Posterior vena cava (tissue), 2 donors: ENCODE measurements around the gene FKBP1B. TPM values are rescaled to one million over a fixed set of nuclear protein-coding genes. Genes with fewer than 3 reads are reported as not detected.
A peak's percentile ranks its signal among the peaks of the same experiment; 100 is the strongest.

Source experiments
- DNase-seq: peaks from one replicate; pipeline ENCODE4 v3.0.0-alpha.2; 2020; ENCODE audit warnings: low spot score
- intact Hi-C, 2 donors: fragments of 100-400 bp; cut with DNase I; formaldehyde crosslinking; loops; one replicate each; pipeline versions ENCODE4 v1.14.1 to v1.14.2; 2022 to 2023
- total RNA-seq, 2 donors: library from RNA; stranded (reverse); fragmentation: NEBNext Ultra II Directional; extraction: Animal tissue kit (Norgen Biotek cat#: 25700); gene quantifications; one replicate each; pipeline ENCODE4 v1.2.1, GENCODE V29; 2021
- donor health status: DM: yes; HTN: yes; CAD: no.
- donor health status: DM: yes; HTN: yes; CAD: no.

The FKBP1B gene
- total RNA-seq, 2 donors from 2014 or later, result 3.9 to 5.9 TPM

- DNase-seq, result no peak
- intact Hi-C loops, result no loop called here
These were observed 3.4 kb downstream of the FKBP1B start for GRCh38 chr2:24052951-24053350.

DNA sequence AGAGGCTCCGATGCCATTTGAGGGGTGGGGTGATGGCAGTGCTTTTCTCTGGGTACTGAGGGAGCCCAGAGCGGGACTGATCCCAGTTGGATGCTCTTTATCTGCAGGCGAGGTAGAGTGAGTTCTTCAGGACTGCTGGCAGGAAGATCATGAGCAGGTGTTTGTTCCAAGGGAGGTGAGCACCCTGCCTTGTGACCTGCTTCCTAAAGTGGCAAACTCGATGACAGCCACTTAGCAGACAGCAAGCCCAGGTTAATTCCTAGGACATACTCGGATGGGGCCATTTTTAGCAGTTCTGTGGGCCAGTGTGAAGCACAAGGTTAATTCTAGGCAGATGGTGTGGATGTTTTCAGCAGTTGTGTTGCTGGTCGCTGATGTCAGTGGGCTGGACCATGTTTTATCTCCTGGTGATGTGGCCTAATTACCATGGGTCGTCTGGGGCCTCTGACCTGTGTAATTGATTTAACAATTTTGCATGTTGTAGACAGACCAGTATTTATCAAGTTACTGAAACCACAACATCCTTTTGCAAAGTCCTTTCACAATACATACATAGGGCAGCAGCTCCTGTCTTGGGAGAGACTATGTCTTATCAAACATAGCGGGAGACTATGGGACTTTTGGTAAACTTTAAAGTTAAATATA lies 4.9 kb downstream of the FKBP1B start:
- DNase-seq, result no peak
- intact Hi-C loops, result loop anchor here in 1 of 2 donors (1.0 kb wide), 1 partner anchor 46 kb away; no protein-coding TSS in a partner anchor

GRCh38 chr2:24055750-24056149 lies 6.2 kb downstream of the FKBP1B start:
- intact Hi-C loops, result no loop called here
- no peak for DNase-seq

DNA sequence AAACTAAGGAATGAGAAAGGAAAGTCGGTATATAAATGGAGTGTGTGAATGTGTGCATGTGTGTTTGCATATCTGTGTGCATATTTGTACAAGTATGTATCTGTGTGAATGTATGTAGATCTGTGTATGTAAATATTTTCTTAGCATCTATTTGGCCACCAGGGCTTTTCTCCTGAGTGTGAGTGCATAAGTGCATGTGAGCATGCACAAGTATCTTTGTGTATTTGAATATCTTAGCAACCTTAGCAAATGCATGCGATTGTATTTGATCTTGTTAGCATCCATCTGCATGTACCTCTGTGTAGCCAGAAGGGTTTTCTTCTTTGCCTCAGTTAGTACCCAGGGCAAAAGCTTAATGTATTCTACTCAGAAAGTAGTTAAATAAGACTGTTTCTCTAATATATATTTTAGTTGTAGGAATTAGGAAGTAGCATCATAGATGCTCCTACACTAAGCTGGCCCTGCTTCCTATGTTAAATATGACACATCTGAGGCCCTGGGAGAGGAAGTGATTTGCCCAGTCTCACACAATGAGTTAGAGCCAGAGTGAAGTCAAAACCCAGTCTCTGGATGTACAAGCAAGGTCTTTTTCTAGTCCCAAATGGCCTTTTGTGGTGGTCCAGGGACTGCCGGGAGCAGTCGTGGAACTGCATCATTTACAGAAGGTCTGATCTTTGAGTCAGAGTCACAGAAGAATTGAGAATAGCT lies 9.2 kb downstream of the FKBP1B start:
- intact Hi-C loops, result no loop called here
- no peak for DNase-seq

GRCh38 chr2:24065341-24065740 lies 15.8 kb downstream of the FKBP1B start:
- DNase-seq, result no peak
- intact Hi-C loops, result no loop called here

- intact Hi-C loops, result no loop called here
- no peak for DNase-seq
These were observed 22.7 kb downstream of the FKBP1B start for GRCh38 chr2:24072259-24072658.

DNA sequence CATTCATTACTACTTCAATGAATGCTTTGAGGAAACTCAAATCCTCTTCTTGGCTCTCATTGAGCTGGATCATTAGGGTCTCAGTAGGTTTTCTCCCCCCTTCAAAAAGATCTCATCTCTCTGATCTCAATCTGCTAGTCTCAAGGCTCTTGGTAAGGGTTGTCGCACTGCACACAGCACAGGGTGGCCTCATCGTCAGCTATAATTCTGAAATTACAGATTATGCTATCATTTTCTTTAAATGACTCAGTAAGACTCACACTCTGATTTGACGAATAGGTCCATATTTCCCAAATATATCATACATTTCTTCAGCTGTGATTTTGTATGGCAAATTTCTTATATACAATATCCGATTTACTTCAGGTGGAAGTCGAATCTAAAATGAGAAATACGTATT lies 24.3 kb downstream of the FKBP1B start:
- DNase-seq, result no peak
- intact Hi-C loops, result no loop called here

DNA sequence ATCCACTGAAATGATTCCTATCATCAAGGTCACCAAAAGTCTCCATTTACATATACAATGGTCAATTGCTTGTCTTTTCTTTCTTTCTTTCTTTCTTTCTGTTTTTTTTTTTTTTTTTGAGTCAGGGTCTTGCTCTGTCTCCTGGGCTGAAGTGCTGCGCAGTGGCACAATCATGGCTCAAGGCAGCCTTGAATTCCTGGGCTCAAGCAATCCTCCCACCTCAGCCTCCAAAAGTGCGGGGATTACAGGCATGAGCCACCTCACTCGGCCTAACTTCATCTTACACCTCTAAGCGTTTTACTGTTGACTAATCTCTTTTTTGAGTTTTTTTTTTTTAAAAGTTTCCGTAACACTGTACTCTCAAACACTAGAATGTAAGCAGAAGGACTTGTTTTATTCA lies 25.7 kb downstream of the FKBP1B start:
- no peak for DNase-seq
- intact Hi-C loops, result no loop called here

DNA sequence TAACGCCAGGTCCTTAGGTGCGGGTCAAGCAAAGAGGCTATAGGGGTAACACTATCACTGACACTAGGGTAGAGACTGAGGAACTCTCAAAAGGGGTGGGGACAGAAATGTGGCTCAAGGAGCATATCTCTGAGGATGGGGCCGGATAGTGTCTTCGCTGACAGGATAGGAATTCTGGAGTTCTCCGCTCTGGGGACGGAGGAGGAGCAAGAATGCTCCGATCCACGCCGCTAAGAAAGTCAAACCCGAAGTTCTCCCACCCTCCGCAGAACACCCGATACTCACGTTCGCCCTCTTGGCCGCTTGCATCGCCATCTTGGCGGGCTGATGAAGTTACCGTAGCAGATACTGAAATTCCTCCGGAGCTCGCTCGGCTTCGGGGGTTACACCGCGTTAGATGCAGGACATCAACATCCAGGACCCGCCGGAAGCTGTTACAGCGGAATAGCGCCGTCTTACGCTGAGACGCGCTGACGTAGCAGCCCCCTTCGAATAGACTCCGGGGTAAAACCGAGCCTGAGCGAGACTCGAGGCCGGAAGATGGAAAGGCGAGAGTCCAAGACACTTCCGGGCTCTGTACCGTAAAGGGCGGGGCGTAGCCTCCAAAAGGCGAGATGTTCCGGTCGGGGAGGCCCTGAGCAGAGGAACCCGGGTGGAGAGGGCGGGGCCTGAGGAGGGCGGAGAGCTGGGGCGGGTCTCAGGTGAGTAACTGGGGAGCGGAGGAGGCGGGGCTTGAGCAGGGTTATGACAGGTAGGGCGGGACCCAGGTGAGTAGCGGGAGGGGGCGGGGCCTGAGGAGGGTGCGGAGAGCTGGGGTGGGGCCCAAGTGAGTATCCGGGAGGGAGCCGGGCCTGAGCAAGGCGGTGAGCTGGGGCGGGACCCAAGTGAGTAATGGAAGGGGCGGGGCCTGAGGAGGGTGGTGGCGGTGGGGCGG lies 26.6 kb downstream of the FKBP1B start, which contains the start of gene SF3B6:
TSS of gene SF3B6 (minus strand) at position 412 of the 934 bp plus-strand sequence. CDS start at position 315, 97 bp downstream.
- intact Hi-C loops, result no loop called here
- DNase-seq, result peak; percentile 99

- intact Hi-C loops, result no loop called here
- peak; percentile 85 for DNase-seq
These were observed 27.5 kb downstream of the FKBP1B start for GRCh38 chr2:24076849-24077534.

DNA sequence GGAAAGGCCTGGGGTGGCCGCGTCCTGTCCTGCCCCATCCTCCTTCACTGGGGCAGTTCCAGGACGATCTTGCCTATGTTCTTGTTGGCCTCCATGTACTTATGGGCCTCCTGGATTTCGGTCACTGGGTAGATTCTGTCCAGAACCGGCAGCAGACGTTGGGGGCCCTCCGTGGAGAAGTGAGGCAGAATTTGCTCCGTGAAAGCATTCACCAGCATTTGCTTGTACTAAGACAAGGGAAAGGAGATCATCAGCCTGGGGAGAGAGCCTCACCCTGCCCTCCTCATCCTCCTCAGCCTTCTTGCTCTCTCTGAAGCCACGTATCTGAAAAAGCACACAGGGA lies 28.0 kb downstream of the FKBP1B start:
- intact Hi-C loops, result no loop called here

DNA sequence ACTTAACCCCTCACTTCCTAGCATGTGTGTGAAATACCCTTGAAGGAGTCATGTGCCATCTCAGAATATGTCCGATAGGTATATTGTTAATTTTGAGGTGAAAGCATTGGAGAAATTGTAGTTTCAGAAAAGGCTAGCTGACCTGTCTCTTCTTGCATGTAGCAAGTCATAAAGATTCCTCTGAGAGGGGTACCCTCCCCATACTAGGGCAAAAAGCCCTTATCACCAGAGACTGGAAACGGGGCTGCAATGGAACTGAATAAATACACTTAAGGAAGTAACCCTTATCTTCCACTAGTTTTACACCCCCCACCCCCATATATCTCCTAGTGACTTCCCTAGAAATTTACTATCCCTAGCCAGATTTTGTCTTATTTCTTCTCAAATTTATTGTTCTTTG lies 28.3 kb downstream of the FKBP1B start:
- intact Hi-C loops, result no loop called here
- DNase-seq, result no peak

More for the DNA sequence above, 28.0 kb downstream of the FKBP1B start:
- no peak for DNase-seq

DNA sequence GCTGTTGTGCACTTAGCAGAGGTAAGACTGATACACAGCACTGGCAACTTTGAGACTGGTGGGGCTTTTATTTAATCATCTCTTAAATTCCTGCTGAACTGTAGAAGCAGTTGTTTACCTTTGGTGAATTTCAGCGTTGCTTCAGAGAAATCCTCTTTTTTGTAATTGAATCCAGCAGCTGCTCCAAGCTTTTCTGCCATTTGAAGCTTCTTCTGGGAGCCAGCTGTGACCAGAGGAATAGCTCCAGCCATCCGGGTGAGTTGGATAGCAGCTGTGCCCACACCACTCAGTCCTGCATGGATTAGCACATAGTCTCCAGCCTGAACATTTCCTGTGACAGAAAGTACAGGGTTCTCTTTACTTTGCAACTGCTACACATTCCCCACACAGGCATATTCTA lies 31.2 kb downstream of the FKBP1B start:
- DNase-seq, result no peak
- intact Hi-C loops, result loop anchor here in 1 of 2 donors (10.0 kb wide), 1 partner anchor 156 kb away; the partner anchor contains the start of gene ATAD2B

DNA sequence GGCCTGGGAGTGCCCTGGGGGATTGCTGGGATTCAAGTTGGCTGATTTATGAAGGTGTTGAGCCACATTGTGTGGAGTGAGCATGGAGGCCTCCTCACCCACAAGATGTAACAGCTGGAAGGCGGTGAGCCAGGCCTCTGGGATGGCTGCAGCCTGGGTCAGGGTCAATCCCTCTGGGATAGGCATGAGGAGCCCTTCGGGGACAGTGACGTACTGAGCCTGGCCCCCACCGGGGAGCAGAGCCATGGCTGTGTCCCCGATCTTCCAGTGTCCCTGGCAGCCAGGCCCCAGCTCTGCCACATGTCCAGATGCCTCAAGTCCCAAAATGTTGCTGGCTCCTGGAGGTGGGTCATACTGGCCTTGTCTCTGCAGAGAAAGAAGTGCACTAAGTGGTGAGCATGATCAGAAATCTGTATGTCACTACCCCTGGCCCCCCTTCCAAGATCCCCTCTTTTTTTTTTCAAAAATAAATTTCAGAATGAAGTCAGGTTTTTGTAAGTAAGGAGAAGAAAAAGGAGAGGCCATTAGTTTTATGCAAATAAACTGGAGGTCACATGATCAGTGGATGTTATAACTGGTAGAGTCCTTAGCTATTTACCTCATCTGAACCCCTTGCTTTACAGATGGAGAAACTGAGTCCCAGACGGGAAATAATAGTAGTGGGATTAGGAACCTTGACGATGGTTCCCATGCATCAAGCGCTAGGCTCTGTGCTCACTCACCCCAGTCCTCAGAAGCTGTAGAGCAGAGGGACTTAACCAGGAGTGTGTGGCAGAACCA lies 33.4 kb downstream of the FKBP1B start:
- intact Hi-C loops, result loop anchor here in 1 of 2 donors (10.0 kb wide), 1 partner anchor 158 kb away; the partner anchor contains the start of gene ATAD2B
- no peak for DNase-seq

DNA sequence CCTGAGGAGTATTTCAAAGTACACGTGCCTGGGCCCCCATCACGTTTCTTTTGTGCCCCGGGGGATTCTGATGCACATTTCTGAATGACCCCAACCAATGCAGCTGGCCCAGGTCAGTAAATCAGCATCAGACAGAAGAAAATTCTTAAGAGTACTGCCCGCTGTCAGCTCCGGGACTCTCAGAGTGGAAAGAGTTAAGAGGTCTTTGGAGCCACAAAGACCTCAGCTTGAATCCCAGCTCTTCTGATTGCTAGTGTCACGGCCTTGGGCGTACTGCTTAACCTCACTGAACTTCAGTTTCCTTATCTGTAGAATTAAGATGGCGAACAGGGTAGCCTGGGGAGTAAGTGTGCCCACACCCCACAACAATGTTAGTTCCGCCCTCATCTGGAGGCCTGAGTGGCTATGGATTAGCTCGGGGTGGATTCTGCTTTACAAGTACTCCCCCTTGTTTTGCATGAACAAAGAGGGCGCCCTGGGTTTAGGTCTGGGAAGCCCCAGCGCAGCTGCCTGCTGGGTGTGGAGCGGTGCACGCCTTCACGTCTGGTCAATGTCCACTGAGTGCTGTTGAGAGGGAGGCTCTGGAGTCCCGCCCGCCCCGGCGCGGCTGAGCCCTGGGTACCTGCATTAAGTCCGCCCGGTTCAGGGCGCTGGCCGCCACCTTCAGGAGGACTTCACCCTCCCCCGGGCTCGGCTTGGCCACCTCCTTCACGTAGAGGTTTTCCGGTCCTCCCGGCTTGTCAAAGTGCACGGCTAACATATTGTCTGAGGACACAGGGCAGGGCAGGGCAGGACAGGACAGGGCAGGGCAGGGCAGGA lies 34.2 kb downstream of the FKBP1B start:
- intact Hi-C loops, result loop anchor here in 1 of 2 donors (10.0 kb wide), 1 partner anchor 159 kb away; the partner anchor contains the start of gene ATAD2B
- DNase-seq, result no peak

DNA sequence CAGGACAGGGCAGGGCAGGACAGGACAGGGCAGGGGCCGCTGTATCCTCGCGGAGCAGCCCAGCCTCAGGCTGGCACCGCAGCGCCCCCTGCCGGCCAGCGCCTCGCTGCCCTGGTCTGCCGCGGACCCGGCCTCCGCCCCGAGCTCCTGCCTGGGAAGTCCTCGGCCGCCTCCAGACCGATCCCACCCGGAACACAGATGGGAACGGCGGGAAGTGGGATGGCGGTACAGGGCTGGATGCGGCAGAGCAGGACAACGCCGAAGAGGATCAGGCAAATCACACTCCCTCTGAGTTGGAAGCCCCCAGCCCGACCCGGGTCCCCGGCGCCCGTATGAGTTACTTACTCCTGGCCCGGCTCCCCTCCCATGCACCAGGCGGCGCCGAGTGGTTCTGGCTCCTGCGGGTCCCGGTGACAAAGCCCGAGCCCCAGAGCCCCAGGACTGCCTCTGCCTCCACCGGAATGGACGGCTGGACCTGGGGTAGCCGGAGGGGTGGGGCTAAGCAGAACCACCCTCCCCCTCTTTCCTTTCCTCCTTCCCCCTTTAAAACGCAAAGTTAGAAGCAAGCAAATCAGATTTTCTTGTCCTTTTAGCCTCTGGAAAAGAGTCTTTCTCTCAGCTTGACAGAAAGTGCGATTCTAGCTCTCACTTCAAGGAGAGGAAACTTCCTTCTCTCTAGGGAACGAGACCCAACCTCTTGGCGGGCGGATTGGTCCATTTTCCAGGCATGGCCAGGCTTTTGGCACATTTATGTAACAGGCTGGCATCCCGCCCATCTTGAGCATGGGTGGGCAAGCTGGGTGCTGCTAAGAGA lies 35.1 kb downstream of the FKBP1B start, which contains the start of gene TP53I3:
TSS of gene TP53I3 (minus strand) at position 449 of the 814 bp plus-strand sequence. CDS start 508 bp downstream, outside the sequence.
- intact Hi-C loops, result loop anchor here in 1 of 2 donors (10.0 kb wide), 1 partner anchor 160 kb away; the partner anchor contains the start of gene ATAD2B
- peak; percentile 97 for DNase-seq

- intact Hi-C loops, result loop anchor here in 1 of 2 donors (10.0 kb wide), 1 partner anchor 160 kb away; the partner anchor contains the start of gene ATAD2B
These were observed 35.6 kb downstream of the FKBP1B start for GRCh38 chr2:24085200-24085489.

More at GRCh38 chr2:24085200-24085489, 35.6 kb downstream of the FKBP1B start:
- DNase-seq, result no peak
